NOMO-1 (cell line): ENCODE data around the gene MYLIP.

ENCODE experiments used
- DNase-seq, 2 experiments: peaks; one replicate each; lab custom pipeline; 2025; ENCODE audit not compliant: unreplicated experiment in 2 of 2; lab: John Stamatoyannopoulos, UW

The MYLIP gene

GRCh38 chr6:16128759-16129622, at the start of gene MYLIP:
MYLIP (plus strand) TSS chr6:16129086; CDS start chr6:16129323, 237 bp downstream.
- peak; percentile 94 to 97 for DNase-seq

GRCh38 chr6:16079354-16079753, 49.5 kb upstream of the MYLIP start:
- peak in 1 of 2 experiments; percentile 12 for DNase-seq

DNA sequence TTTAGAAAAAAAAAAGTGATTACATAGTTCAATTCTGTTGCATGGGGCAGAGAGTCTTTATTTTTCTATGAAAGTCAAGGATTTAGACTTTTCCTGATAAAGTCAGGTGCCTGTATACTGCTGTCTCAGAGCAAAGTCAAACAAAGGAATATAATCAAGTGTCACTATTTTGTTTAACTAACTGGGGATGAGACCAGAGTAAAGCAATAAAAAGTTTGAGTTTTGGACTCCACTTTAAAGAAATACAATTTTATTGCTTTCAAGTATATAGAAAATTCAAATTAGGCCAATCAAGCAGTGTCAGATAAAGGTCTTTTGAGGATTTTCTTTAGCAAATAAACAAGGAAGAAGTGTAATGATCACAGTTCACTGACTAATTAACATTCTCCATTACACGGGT, 48.7 kb upstream of the MYLIP start:
- DNase-seq = no peak

GRCh38 chr6:16081326-16081725, 47.6 kb upstream of the MYLIP start:
- DNase-seq = no peak

- DNase-seq = no peak
Measured at GRCh38 chr6:16082361-16082760, 46.5 kb upstream of the MYLIP start.

DNA sequence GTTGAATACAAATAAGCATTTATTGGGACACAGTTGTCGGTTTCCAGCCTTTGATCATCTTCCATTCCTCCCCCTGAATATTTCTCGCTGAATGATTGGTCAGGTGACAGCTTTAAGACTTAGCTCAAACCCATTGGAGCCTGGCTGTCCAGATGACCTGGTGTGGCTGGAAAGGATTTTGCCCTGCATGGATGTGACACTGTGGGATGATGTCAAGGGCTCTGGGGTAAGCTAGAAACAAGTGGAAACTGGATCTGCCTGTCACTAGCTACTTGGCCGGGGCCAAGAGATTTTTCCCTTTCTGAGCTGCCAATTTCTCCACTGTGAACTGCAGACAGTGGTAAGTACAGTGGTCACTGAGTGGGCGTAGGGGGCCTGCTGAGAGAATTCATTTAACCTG, 41.9 kb upstream of the MYLIP start:
- no peak for DNase-seq

GRCh38 chr6:16087386-16087785, 41.5 kb upstream of the MYLIP start:
- DNase-seq = no peak

- no peak for DNase-seq
Measured at GRCh38 chr6:16088409-16088808, 40.5 kb upstream of the MYLIP start.

GRCh38 chr6:16089232-16090062, 39.4 kb upstream of the MYLIP start:
- peak in 1 of 2 experiments; percentile 30 for DNase-seq

GRCh38 chr6:16090452-16090851, 38.4 kb upstream of the MYLIP start:
- DNase-seq = no peak

- no peak for DNase-seq
Measured at GRCh38 chr6:16090920-16091319, 38.0 kb upstream of the MYLIP start.

DNA sequence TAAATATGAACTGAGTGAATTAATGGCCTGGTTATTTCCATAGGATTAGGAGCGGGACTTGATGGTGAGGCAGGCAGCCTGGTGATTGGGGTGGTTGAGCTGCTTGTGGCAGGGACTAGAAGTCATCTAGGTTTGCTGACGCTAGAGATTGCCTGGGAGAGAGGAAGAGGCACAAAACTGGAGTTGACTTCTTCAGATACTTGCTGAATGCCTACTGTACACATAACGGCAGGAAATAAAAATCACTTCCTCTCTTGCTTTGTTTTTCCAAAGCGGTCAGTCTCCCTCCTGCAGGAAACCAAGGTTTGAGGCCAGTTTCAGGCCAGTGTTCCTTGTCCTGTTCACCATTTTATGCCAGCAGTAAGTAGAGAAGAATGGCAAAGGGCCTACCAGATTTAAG, 36.7 kb upstream of the MYLIP start:
- DNase-seq = peak in 1 of 2 experiments; percentile 57

GRCh38 chr6:16092990-16093389, 35.9 kb upstream of the MYLIP start:
- DNase-seq = peak; percentile 31 to 84

- DNase-seq = no peak
Measured at GRCh38 chr6:16095180-16095579, 33.7 kb upstream of the MYLIP start.

DNA sequence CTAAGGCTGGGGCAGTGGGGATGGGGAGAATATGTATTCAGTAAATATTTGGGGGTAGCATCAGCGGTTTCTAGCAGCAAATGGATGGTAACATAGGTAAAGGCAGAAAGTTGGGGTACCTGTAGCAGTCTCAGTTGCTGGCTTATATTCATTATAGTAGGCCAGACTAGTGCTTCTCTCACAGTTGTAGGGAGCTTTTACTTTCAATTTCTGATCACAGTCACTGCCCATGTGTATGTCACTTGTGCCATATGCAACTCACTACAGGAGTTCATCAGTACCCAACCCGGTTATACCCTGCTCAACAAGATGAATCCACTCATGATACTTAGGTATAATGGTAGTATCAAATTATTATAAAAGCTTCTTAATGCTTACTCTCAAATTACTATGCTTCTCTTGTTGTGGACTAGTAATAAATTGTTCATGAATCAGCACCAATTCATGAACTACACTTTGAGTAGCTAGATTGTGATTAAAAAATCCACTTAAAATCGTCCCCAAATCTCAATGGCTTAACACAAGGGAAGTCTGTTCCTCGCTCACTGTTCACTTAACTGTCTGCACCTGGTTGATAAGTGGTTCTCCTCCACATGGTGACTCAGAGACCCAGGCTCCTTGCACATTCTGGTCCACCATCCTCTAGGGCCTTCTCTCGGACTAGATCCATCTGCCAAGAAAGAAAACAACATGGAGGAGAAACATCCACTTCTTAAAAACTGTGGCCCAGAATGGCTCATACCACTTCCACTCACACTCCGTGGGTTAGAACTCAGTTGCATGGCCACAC, 31.3 kb upstream of the MYLIP start:
- peak in 1 of 2 experiments; percentile 49 for DNase-seq

DNA sequence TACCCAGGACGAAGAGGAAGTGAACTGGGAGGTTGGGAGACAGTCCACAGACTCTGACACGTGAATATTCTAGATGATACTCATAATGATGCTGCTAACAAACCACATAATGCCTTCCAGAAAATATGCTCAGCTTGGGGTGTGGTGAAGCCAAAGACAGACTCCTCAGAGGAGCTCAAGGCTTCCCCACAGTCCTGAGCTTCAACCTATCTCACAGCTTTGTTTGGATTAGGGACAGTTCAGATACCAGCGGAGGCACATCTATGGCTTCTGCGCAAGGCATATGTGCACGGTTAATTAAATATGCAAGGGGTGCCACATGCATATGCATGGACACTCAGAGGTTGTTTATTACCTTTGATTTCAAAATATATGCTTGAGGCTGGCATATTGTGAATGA, 30.7 kb upstream of the MYLIP start:
- no peak for DNase-seq

- DNase-seq = no peak
Measured at GRCh38 chr6:16102208-16102607, 26.7 kb upstream of the MYLIP start.

- DNase-seq = no peak
Measured at GRCh38 chr6:16103722-16104121, 25.2 kb upstream of the MYLIP start.

DNA sequence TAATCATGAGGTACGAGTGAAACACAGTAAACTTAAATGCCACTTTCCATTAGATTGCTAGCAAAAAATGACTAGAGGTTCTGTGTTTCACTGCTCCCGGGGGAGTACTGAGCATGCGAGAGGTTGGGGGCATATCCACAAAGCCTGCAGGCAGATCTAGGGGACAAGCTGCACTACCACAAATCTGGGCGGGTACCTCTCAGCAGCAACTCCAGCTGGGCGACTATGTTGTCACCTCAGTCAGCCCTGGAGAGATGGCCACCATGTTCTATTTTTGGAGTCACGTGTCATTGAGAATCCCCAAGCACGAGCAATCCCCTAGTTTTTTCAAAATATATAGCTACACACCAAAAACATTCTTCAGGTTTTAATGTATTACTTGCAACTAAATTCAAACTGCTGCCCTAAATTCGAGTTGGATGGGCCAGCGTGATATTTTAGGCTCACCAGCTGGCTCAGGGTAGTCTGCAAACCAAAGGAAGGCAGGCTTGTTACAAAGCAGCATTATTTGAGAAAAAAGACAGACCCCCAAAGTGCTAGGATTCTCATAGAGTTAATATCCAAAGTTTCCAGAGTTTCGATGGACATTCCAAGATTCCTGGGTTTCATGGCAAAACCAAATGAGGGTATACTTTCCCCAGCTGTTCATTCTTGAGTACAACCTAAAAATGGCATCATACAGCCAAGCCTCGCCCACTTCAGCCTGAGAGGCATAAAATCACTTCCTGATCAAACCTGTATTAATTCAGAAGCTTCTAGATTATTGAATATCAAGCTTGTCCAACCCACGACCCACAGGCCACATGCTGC, 24.1 kb upstream of the MYLIP start:
- no peak for DNase-seq

DNA sequence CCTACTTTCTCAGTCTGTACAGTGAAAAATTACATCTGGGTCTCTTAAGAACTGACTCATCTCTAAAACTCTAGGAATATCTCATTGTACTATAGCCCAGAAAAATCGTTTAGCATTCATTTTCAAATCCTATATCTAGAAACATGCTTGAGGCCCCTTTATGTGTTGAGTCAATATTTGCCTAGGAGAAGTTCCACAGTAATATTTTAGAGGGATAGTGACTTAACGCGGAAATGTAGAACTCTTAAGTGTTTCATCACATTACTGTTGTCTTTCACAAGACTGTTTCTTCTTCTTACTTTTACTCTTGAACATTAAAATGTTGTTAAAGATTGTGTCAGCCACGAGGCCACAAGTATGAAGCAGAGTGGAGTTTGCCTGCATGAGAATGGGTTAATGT, 23.0 kb upstream of the MYLIP start:
- DNase-seq = peak; percentile 58 to 96
